WTC11 (cell line): Measurements from ENCODE around the gene TMEM62.

Experiments used
- CTCF ChIP-seq: fragments of 200-600 bp; IDR thresholded peaks from 2 replicates; pipeline ENCODE4 v1.8.0; 2022; ENCODE audit warnings: antibody characterized with exemption
- ELF4 ChIP-seq: sonication (generic); formaldehyde crosslinking; IDR thresholded peaks from 2 replicates; pipeline ENCODE4 v1.8.1; 2022; ENCODE audit warnings: low read depth, mild to moderate bottlenecking, moderate library complexity, missing genetic modification reagents
- GABPB1 ChIP-seq: sonication (generic); formaldehyde crosslinking; IDR thresholded peaks from 2 replicates; pipeline ENCODE4 v1.8.1; 2023; ENCODE audit warnings: mild to moderate bottlenecking, missing genetic modification reagents
- HMGXB4 ChIP-seq: sonication (generic); formaldehyde crosslinking; IDR thresholded peaks from 2 replicates; pipeline ENCODE4 v1.8.1; 2023; ENCODE audit warnings: mild to moderate bottlenecking, moderate library complexity, missing genetic modification reagents
- MYBL2 ChIP-seq: sonication (generic); formaldehyde crosslinking; IDR thresholded peaks from 2 replicates; pipeline ENCODE4 v1.8.1; 2023; ENCODE audit warnings: mild to moderate bottlenecking, moderate library complexity, missing genetic modification reagents
- NFYB ChIP-seq: sonication (generic); formaldehyde crosslinking; conservative IDR thresholded peaks from 2 replicates; pipeline ENCODE4 v1.8.0; 2022; ENCODE audit warnings: low read depth, missing genetic modification reagents
- OVOL2 ChIP-seq: fragments of 250-450 bp; sonication (Bioruptor Pico); IDR thresholded peaks from 2 replicates; pipeline ENCODE4 v1.9.0; 2021; ENCODE audit warnings: mild to moderate bottlenecking, borderline replicate concordance
- SMAD3 ChIP-seq: sonication (generic); formaldehyde crosslinking; IDR thresholded peaks from 2 replicates; pipeline ENCODE4 v1.8.0; 2022; ENCODE audit warnings: missing genetic modification reagents, mild to moderate bottlenecking, borderline replicate concordance
- USF1 ChIP-seq: sonication (generic); formaldehyde crosslinking; IDR thresholded peaks from 2 replicates; pipeline ENCODE4 v1.8.0; 2022; ENCODE audit warnings: mild to moderate bottlenecking, missing genetic modification reagents
- ZBTB21 ChIP-seq: sonication (generic); formaldehyde crosslinking; IDR thresholded peaks from 2 replicates; pipeline ENCODE4 v1.8.1; 2023; ENCODE audit warnings: mild to moderate bottlenecking, missing genetic modification reagents, borderline replicate concordance
- ZNF121 ChIP-seq: sonication (generic); formaldehyde crosslinking; IDR thresholded peaks from 2 replicates; pipeline ENCODE4 v1.8.0; 2023; ENCODE audit warnings: missing genetic modification reagents
- ZNF317 ChIP-seq: sonication (generic); formaldehyde crosslinking; IDR thresholded peaks from 2 replicates; pipeline ENCODE4 v1.8.1; 2023; ENCODE audit warnings: low read depth, mild to moderate bottlenecking, moderate library complexity, missing genetic modification reagents, borderline replicate concordance
- ZNF396 ChIP-seq: fragments of 250-450 bp; sonication (Bioruptor Pico); IDR thresholded peaks from 2 replicates; pipeline ENCODE4 v1.8.0; 2021; ENCODE audit warnings: mild to moderate bottlenecking, moderate library complexity, borderline replicate concordance

- TF ChIP-seq CTCF (no peak), SMAD3 (no peak), NFYB (CRISPR knock-in tag) (no peak), HMGXB4 (CRISPR knock-in tag) (no peak), ZNF396 (CRISPR knock-in tag) (no peak), MYBL2 (CRISPR knock-in tag) (no peak), ZBTB21 (CRISPR knock-in tag) (no peak), ELF4 (CRISPR knock-in tag) (no peak), ZNF121 (CRISPR knock-in tag) (no peak), OVOL2 (CRISPR knock-in tag) (no peak), ZNF317 (no peak), GABPB1 (CRISPR knock-in tag) (no peak), USF1 (CRISPR knock-in tag) (no peak)
Observed at GRCh38 chr15:43212951-43213350, 79.6 kb downstream of the TMEM62 start.
